GM03348 (cell line): ENCODE measurements around the gene GPC6.

ENCODE experiments used
- DNase-seq: peaks from one replicate; pipeline ENCODE4 v3.0.0; 2012; ENCODE audit warnings: low spot score

Gene GPC6

GRCh38 chr13:93268327-93269028 is 41.9 kb downstream of the GPC6 start:
- DNase-seq: no peak

GRCh38 chr13:93270769-93271742 is 44.4 kb downstream of the GPC6 start:
- DNase-seq: no peak

- no peak for DNase-seq
Measured at GRCh38 chr13:93279982-93280381, 53.4 kb downstream of the GPC6 start.

- no peak for DNase-seq
Measured at GRCh38 chr13:93280688-93281087, 54.1 kb downstream of the GPC6 start.

GRCh38 chr13:93283255-93283654 is 56.6 kb downstream of the GPC6 start:
- DNase-seq: no peak

GRCh38 chr13:93284064-93284463 is 57.5 kb downstream of the GPC6 start:
- no peak for DNase-seq

- DNase-seq: no peak
Measured at GRCh38 chr13:93286047-93286446, 59.4 kb downstream of the GPC6 start.

- DNase-seq: no peak
Measured at GRCh38 chr13:93289053-93289452, 62.4 kb downstream of the GPC6 start.

- DNase-seq: no peak
Measured at GRCh38 chr13:93289842-93290241, 63.2 kb downstream of the GPC6 start.

- no peak for DNase-seq
Measured at GRCh38 chr13:93290503-93290902, 63.9 kb downstream of the GPC6 start.

- DNase-seq: no peak
Measured at GRCh38 chr13:93292366-93292765, 65.8 kb downstream of the GPC6 start.

- DNase-seq: no peak
Measured at GRCh38 chr13:93293710-93294109, 67.1 kb downstream of the GPC6 start.

- no peak for DNase-seq
Measured at GRCh38 chr13:93296584-93296983, 70.0 kb downstream of the GPC6 start.

- DNase-seq: peak; percentile 22
Measured at GRCh38 chr13:93298713-93299112, 72.1 kb downstream of the GPC6 start.

- no peak for DNase-seq
Measured at GRCh38 chr13:93304134-93304533, 77.5 kb downstream of the GPC6 start.

GRCh38 chr13:93304868-93305613 is 78.4 kb downstream of the GPC6 start:
- no peak for DNase-seq

- peak; percentile 31 for DNase-seq
Measured at GRCh38 chr13:93305886-93306285, 79.3 kb downstream of the GPC6 start.

- DNase-seq: peak; percentile 11
Measured at GRCh38 chr13:93307136-93307535, 80.5 kb downstream of the GPC6 start.

GRCh38 chr13:93307651-93308050 is 81.0 kb downstream of the GPC6 start:
- DNase-seq: no peak

- DNase-seq: no peak
Measured at GRCh38 chr13:93309886-93310523, 83.4 kb downstream of the GPC6 start.

- DNase-seq: no peak
Measured at GRCh38 chr13:93316841-93317240, 90.2 kb downstream of the GPC6 start.
